Karpas-422 (cell line): ENCODE data around the gene THBS2. TPM values are rescaled to one million over a fixed set of nuclear protein-coding genes. Genes with fewer than 3 reads are reported as not detected.

Experiments
- DNase-seq: peaks from one replicate; pipeline ENCODE4 v3.0.0-alpha.2; 2015
- H2AFZ ChIP-seq: fragments of 200-600 bp; sonication (generic); 2 replicates; pipeline ENCODE4 v1.6.1; 2014; ENCODE audit warnings: antibody characterized with exemption, low read length, mixed read lengths
- H3K27ac ChIP-seq: fragments of 200-600 bp; sonication (generic); 2 replicates; pipeline ENCODE4 v1.5.1; 2014; ENCODE audit warnings: mild to moderate bottlenecking, low read length, moderate library complexity
- H3K27me3 ChIP-seq: fragments of 200-600 bp; sonication (generic); 2 replicates; pipeline ENCODE4 v1.6.1; 2014; ENCODE audit warnings: low read length, mixed read lengths
- H3K36me3 ChIP-seq: fragments of 200-600 bp; sonication (generic); 2 replicates; pipeline ENCODE4 v1.6.1; 2014; ENCODE audit warnings: low read length, mixed read lengths; ENCODE audit not compliant: insufficient read depth
- H3K4me1 ChIP-seq: fragments of 200-600 bp; sonication (generic); 2 replicates; pipeline ENCODE4 v1.6.1; 2014; ENCODE audit warnings: mild to moderate bottlenecking, low read length, mixed read lengths
- H3K4me2 ChIP-seq: fragments of 200-600 bp; sonication (generic); 2 replicates; pipeline ENCODE4 v1.6.1; 2014; ENCODE audit warnings: low read length, low read depth, mild to moderate bottlenecking; ENCODE audit not compliant: poor library complexity, severe bottlenecking
- H3K4me3 ChIP-seq: fragments of 200-600 bp; sonication (generic); 2 replicates; pipeline ENCODE4 v1.5.1; 2014; ENCODE audit warnings: mild to moderate bottlenecking, antibody characterized with exemption, low read length, mixed read lengths
- H3K79me2 ChIP-seq: fragments of 200-600 bp; sonication (generic); 2 replicates; pipeline ENCODE4 v1.6.1; 2014; ENCODE audit warnings: mild to moderate bottlenecking, low read length, mixed read lengths
- H3K9ac ChIP-seq: fragments of 200-600 bp; sonication (generic); 2 replicates; pipeline ENCODE4 v1.6.0; 2014; ENCODE audit warnings: low read length
- H3K9me2 ChIP-seq: fragments of 200-600 bp; sonication (generic), shearing (Covaris generic); replicated peaks from 2 replicates; pipeline ENCODE4 v1.6.0; 2014; ENCODE audit warnings: mild to moderate bottlenecking, low read length, moderate library complexity; ENCODE audit not compliant: insufficient read depth
- H3K9me3 ChIP-seq: fragments of 300-700, 200-600 bp; sonication (generic); 2 replicates; pipeline ENCODE4 v1.6.1; 2014; ENCODE audit warnings: low read length, mixed read lengths
- H4K20me1 ChIP-seq: fragments of 200-600 bp; sonication (generic); 2 replicates; pipeline ENCODE4 v1.6.1; 2014; ENCODE audit warnings: mild to moderate bottlenecking, antibody characterized with exemption, low read length, low read depth; ENCODE audit not compliant: insufficient read depth
- total RNA-seq: library from RNA; depleted of rRNA; stranded (reverse); fragments of >200 nt; shearing (Covaris generic); gene quantifications from 2 replicates; pipeline ENCODE4 v1.2.3, GENCODE V29; 2014; ENCODE audit warnings: low replicate concordance

The THBS2 gene
- total RNA-seq, 1 experiment from 2014 or later: not detected

GRCh38 chr6:169190970-169191369 is 62.7 kb downstream of the THBS2 start:
- no peaks in the 10 kb centered on the region for H3K27me3 ChIP-seq
- no peaks in the 10 kb centered on the region for H3K79me2 ChIP-seq
- no peak overlapping the region for H3K4me3 ChIP-seq
- H4K20me1 ChIP-seq: no peaks in the 10 kb centered on the region
- no peak overlapping the region for H3K4me2 ChIP-seq
- H3K36me3 ChIP-seq: no peaks in the 10 kb centered on the region
- no peak for DNase-seq
- no peak overlapping the region for H3K9ac ChIP-seq
- no peak overlapping the region for H3K27ac ChIP-seq
- H3K9me2 ChIP-seq: no peaks in the 10 kb centered on the region
- no peak overlapping the region for H2AFZ ChIP-seq
- H3K9me3 ChIP-seq: no peaks in the 10 kb centered on the region
- no peaks in the 10 kb centered on the region for H3K4me1 ChIP-seq

- Histone ChIP-seq H3K9me3 (no peaks in the 10 kb centered on the region), H3K27me3 (no peaks in the 10 kb centered on the region), H2AFZ (no peak overlapping the region), H3K36me3 (no peaks in the 10 kb centered on the region), H3K9ac (no peak overlapping the region), H3K9me2 (no peaks in the 10 kb centered on the region), H4K20me1 (no peaks in the 10 kb centered on the region), H3K4me3 (no peak overlapping the region), H3K4me1 (no peaks in the 10 kb centered on the region), H3K27ac (no peak overlapping the region), H3K79me2 (no peaks in the 10 kb centered on the region), H3K4me2 (no peak overlapping the region)
- DNase-seq: no peak
These were observed 63.5 kb downstream of the THBS2 start for GRCh38 chr6:169190144-169190584.

DNA sequence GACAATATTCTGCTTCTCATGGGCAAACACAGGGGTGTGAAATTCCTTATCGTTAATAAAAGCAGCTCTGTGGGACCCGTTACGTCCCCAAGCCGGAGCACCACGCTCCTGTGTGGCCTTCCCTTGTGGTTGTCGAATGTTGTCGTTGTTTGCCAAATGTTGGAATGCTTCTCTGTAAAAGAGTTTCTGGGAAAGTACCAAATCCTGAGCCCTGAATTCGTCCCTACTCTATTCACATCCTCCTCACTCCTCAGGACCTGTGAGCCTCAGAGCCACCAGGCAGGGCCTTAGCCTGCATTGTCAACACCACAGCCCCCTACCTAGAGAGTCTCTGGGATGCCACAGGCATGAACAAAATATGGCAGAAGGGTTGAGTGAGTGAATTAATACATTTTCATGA is 64.0 kb downstream of the THBS2 start:
- Histone ChIP-seq H4K20me1 (no peaks in the 10 kb centered on the region), H3K27me3 (no peaks in the 10 kb centered on the region), H2AFZ (no peak overlapping the region), H3K9ac (no peak overlapping the region), H3K9me2 (no peaks in the 10 kb centered on the region), H3K36me3 (no peaks in the 10 kb centered on the region), H3K4me1 (no peaks in the 10 kb centered on the region), H3K27ac (no peak overlapping the region), H3K79me2 (no peaks in the 10 kb centered on the region), H3K4me2 (no peak overlapping the region), H3K9me3 (no peaks in the 10 kb centered on the region), H3K4me3 (no peak overlapping the region)
- no peak for DNase-seq

DNA sequence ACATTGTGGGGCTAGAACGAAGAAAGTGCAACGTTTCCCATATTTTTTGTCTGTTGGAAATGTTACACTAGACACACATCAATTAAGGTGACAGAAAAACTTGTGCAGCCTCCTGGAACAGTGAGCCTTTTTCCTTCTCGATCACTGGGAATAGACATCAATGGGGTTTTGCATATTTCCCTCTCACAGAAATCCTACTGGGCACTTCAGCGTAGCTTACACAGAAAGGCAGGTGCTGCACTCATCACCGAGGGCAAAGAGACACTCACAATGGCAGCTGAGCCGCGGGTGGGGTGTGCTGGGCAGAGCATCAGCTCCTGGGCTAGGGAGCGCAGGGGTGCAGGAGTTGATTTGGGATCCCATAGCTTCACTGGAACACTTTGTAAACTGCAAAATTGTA is 64.5 kb downstream of the THBS2 start:
- no peak overlapping the region for H3K4me2 ChIP-seq
- no peaks in the 10 kb centered on the region for H4K20me1 ChIP-seq
- no peak overlapping the region for H3K9ac ChIP-seq
- DNase-seq: no peak
- H3K9me3 ChIP-seq: no peaks in the 10 kb centered on the region
- H3K79me2 ChIP-seq: no peaks in the 10 kb centered on the region
- no peak overlapping the region for H3K27ac ChIP-seq
- H3K27me3 ChIP-seq: no peaks in the 10 kb centered on the region
- H3K36me3 ChIP-seq: no peaks in the 10 kb centered on the region
- H2AFZ ChIP-seq: no peak overlapping the region
- no peaks in the 10 kb centered on the region for H3K4me1 ChIP-seq
- H3K9me2 ChIP-seq: no peaks in the 10 kb centered on the region
- no peak overlapping the region for H3K4me3 ChIP-seq

DNA sequence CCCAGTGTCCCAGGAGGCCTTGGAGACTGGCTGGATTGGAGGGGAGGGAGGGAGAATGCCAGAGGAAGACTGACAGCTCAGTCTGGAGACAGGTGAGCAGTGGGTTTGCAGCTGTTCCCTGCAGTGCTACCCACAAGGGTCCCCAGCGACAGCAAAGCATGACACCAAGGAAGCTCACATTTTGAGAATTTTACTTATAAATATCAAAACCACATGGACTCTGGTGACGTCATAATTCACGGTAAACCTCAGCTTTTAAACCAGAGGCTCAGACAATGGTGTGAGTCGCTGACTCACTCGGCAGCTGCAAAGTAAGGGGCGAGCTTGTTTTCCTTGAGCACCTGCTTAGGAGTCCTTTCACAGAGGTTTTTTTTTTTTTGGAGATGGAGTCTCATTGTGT is 65.2 kb downstream of the THBS2 start:
- Histone ChIP-seq H4K20me1 (no peaks in the 10 kb centered on the region), H3K27me3 (no peaks in the 10 kb centered on the region), H3K9me2 (no peaks in the 10 kb centered on the region), H3K4me2 (no peak overlapping the region), H3K79me2 (no peaks in the 10 kb centered on the region), H3K4me1 (no peaks in the 10 kb centered on the region), H3K36me3 (no peaks in the 10 kb centered on the region), H2AFZ (no peak overlapping the region), H3K27ac (no peak overlapping the region), H3K9me3 (no peaks in the 10 kb centered on the region), H3K9ac (no peak overlapping the region), H3K4me3 (no peak overlapping the region)
- no peak for DNase-seq

- H3K79me2 ChIP-seq: no peaks in the 10 kb centered on the region
- H3K9me2 ChIP-seq: no peaks in the 10 kb centered on the region
- DNase-seq: no peak
- no peaks in the 10 kb centered on the region for H4K20me1 ChIP-seq
- H3K4me1 ChIP-seq: no peaks in the 10 kb centered on the region
- no peak overlapping the region for H2AFZ ChIP-seq
- H3K27ac ChIP-seq: no peak overlapping the region
- no peaks in the 10 kb centered on the region for H3K27me3 ChIP-seq
- no peak overlapping the region for H3K4me2 ChIP-seq
- no peak overlapping the region for H3K4me3 ChIP-seq
- no peaks in the 10 kb centered on the region for H3K36me3 ChIP-seq
- no peaks in the 10 kb centered on the region for H3K9me3 ChIP-seq
- H3K9ac ChIP-seq: no peak overlapping the region
These were observed 65.6 kb downstream of the THBS2 start for GRCh38 chr6:169188051-169188470.

- H2AFZ ChIP-seq: no peak overlapping the region
- no peaks in the 10 kb centered on the region for H3K79me2 ChIP-seq
- H3K9me3 ChIP-seq: no peaks in the 10 kb centered on the region
- no peaks in the 10 kb centered on the region for H3K27me3 ChIP-seq
- no peak overlapping the region for H3K4me3 ChIP-seq
- no peak for DNase-seq
- no peaks in the 10 kb centered on the region for H3K4me1 ChIP-seq
- no peak overlapping the region for H3K9ac ChIP-seq
- no peaks in the 10 kb centered on the region for H3K36me3 ChIP-seq
- no peaks in the 10 kb centered on the region for H4K20me1 ChIP-seq
- no peak overlapping the region for H3K4me2 ChIP-seq
- no peak overlapping the region for H3K27ac ChIP-seq
- no peaks in the 10 kb centered on the region for H3K9me2 ChIP-seq
These were observed 67.0 kb downstream of the THBS2 start for GRCh38 chr6:169186496-169187169.

DNA sequence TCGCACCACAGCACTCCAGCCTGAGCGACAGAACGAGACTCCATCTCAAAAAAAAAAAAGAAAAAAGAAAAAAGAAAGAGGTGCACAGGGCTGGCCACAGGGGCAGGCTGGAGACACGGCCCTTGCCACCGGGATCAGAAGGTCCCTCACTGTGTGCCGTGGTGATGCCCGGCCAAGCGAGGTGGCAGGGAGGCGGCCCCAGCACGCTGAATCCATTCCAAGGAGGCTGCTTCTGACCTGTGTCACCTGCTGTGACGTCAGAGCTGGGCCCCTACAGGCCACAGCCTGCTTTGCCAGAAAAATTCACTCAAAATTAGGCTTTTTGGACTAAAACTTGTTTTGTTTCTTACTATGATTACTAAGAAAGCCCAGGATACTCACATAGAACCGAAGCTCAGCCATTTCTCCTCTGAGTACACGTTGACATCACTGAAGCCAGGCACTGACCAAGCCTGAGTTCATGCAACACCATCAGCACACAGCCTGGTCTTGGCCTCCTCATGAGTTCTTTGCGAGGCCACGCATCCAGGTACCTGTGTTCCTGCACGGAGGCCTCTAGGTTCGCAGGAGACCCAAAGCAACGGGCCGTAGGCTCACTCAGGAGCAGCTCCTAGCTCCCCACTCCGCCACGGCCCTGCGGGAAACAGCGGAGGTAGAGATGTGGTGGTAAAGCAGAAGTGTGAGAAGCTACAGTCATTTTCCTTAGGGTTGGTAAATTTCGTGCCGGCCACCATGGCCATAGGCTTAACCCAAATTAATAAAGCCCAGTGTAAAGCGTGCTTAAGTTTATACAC is 67.8 kb downstream of the THBS2 start:
- Histone ChIP-seq H3K27ac (no peak overlapping the region), H3K79me2 (no peaks in the 10 kb centered on the region)
- DNase-seq: no peak

More for the DNA sequence above, 67.8 kb downstream of the THBS2 start:
- H3K36me3 ChIP-seq: no peaks in the 10 kb centered on the region
- H3K4me3 ChIP-seq: no peak overlapping the region
- no peak overlapping the region for H2AFZ ChIP-seq
- no peaks in the 10 kb centered on the region for H3K27me3 ChIP-seq
- H3K4me2 ChIP-seq: no peak overlapping the region
- no peaks in the 10 kb centered on the region for H3K9me3 ChIP-seq
- H3K4me1 ChIP-seq: no peaks in the 10 kb centered on the region
- no peaks in the 10 kb centered on the region for H4K20me1 ChIP-seq
- no peak overlapping the region for H3K9ac ChIP-seq
- no peaks in the 10 kb centered on the region for H3K9me2 ChIP-seq
